Measurements from ENCODE around the gene HDHD5.

DNA sequence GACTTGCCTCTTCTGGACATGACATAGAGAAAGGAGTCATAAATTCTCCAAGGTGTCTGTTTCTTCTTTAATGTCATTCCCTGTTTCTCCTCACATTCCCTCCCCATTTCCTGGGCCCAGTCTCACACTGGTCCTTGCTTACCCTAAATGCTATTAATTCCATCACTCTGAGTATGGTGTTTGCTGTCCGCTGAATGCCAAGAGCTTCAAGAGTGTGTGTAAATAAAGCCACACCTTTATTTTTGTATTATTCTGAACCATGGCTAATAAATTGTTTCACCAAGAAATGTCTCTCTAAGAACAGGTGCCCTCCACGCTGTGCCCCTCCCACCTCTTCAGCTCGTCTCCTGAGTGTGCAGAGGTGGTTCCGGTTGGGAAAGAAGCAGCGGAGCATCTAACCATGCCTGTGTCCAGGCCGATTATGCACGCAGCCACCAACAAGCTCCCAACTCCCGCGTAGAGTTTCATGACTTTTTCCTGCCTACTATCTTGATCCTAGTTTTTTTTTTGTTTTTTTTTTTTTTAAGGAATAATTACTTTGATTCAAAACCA lies 46.5 kb downstream of the HDHD5 start:
- TF ChIP-seq, protein P1, sequence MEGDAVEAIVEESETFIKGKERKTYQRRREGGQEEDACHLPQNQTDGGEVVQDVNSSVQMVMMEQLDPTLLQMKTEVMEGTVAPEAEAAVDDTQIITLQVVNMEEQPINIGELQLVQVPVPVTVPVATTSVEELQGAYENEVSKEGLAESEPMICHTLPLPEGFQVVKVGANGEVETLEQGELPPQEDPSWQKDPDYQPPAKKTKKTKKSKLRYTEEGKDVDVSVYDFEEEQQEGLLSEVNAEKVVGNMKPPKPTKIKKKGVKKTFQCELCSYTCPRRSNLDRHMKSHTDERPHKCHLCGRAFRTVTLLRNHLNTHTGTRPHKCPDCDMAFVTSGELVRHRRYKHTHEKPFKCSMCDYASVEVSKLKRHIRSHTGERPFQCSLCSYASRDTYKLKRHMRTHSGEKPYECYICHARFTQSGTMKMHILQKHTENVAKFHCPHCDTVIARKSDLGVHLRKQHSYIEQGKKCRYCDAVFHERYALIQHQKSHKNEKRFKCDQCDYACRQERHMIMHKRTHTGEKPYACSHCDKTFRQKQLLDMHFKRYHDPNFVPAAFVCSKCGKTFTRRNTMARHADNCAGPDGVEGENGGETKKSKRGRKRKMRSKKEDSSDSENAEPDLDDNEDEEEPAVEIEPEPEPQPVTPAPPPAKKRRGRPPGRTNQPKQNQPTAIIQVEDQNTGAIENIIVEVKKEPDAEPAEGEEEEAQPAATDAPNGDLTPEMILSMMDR (IDR thresholded peaks at IDR 0.05), result no peak
- TF ChIP-seq POLR2A (IDR thresholded peaks at IDR 0.05), result no peak
